NB4 (cell line): ENCODE results near the gene OR8G1.

Experiments used
- TF ChIP-seq, protein P1 (sequence below): IDR thresholded peaks from one replicate; pipeline ENCODE4 v1.5.1; 2012; ENCODE audit warnings: low read depth, low read length
- TF ChIP-seq, protein P2 (sequence below): IDR thresholded peaks from 2 replicates; pipeline ENCODE4 v1.6.1; 2011; ENCODE audit warnings: low read depth, low read length

DNA sequence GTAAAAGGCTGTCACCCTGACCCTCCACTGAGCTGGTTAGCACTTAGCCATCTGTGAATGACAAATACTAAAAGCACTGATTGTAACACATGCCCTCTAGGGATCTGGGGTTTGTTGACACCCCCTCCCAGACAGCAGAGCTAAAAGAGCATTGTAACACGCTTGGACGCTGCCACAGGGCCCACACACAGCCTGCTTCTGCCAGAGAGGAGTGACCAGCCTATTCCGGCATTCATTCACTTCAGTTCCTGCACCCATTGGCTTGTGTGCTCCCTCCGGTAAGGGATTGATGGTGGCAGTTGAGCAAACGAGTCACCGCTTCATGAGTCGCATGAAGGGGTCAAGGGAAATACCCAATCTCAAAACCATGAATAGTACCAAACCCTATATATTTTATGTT, 42.0 kb upstream of the OR8G1 start:
- TF ChIP-seq, protein P1, sequence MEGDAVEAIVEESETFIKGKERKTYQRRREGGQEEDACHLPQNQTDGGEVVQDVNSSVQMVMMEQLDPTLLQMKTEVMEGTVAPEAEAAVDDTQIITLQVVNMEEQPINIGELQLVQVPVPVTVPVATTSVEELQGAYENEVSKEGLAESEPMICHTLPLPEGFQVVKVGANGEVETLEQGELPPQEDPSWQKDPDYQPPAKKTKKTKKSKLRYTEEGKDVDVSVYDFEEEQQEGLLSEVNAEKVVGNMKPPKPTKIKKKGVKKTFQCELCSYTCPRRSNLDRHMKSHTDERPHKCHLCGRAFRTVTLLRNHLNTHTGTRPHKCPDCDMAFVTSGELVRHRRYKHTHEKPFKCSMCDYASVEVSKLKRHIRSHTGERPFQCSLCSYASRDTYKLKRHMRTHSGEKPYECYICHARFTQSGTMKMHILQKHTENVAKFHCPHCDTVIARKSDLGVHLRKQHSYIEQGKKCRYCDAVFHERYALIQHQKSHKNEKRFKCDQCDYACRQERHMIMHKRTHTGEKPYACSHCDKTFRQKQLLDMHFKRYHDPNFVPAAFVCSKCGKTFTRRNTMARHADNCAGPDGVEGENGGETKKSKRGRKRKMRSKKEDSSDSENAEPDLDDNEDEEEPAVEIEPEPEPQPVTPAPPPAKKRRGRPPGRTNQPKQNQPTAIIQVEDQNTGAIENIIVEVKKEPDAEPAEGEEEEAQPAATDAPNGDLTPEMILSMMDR, result no peak
- TF ChIP-seq, protein P2, sequence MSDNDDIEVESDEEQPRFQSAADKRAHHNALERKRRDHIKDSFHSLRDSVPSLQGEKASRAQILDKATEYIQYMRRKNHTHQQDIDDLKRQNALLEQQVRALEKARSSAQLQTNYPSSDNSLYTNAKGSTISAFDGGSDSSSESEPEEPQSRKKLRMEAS, result no peak
